ENCODE measurements around the gene WDR83.
"Not testable (repeated sequence)": the region's sequence is repeated elsewhere in the genome, so short reads cannot be mapped to it uniquely, and the experiment has no call there.

WDR83 gene

DNA sequence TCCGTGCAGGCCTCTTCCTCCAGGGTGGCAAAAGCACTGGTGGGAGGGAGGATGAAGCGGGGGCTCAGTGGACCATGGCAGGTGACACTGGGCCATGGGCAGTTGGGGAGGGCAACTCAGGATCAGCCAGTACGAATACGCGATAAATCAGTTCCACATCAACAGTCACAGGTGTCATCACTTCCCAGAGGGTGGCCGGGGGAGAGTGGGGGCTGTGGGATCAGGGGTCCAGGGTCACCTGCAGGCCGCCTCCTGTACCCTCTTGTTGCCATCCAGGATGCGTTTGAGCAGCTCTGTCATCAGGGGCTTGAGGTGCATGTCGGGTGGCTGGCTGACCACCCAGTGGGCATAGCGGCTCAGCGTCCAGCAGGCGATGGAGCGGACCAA is 39.7 kb downstream of the WDR83 start:
- TF ChIP-seq, protein P1, sequence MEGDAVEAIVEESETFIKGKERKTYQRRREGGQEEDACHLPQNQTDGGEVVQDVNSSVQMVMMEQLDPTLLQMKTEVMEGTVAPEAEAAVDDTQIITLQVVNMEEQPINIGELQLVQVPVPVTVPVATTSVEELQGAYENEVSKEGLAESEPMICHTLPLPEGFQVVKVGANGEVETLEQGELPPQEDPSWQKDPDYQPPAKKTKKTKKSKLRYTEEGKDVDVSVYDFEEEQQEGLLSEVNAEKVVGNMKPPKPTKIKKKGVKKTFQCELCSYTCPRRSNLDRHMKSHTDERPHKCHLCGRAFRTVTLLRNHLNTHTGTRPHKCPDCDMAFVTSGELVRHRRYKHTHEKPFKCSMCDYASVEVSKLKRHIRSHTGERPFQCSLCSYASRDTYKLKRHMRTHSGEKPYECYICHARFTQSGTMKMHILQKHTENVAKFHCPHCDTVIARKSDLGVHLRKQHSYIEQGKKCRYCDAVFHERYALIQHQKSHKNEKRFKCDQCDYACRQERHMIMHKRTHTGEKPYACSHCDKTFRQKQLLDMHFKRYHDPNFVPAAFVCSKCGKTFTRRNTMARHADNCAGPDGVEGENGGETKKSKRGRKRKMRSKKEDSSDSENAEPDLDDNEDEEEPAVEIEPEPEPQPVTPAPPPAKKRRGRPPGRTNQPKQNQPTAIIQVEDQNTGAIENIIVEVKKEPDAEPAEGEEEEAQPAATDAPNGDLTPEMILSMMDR (IDR thresholded peaks at IDR 0.05; ENCODE audit: extremely low read depth, missing control alignments), result no peak
- no peak for DNase-seq (ENCODE audit: low spot score)

DNA sequence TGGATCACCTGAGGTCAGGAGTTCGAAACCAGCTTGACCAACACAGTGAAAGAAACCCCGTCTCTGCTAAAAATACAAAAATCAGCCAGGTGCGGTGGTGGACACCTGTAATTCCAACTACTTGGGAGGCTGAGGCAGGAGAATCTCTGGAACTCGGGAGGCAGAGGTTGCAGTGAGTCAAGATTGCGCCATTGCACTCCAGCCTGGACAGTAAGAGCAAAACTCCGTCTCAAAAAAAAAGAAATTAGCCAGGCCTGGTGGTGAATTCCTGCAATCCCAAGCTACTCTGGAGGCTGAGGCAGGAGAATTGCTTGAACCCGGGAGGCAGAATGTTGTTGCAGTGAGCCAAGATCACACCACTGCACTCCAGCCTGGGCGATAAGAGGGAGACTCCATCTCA is 42.0 kb downstream of the WDR83 start:
- TF ChIP-seq, protein P1 (IDR thresholded peaks at IDR 0.05; ENCODE audit: extremely low read depth, missing control alignments), result no peak
- no peak for DNase-seq (ENCODE audit: low spot score)

DNA sequence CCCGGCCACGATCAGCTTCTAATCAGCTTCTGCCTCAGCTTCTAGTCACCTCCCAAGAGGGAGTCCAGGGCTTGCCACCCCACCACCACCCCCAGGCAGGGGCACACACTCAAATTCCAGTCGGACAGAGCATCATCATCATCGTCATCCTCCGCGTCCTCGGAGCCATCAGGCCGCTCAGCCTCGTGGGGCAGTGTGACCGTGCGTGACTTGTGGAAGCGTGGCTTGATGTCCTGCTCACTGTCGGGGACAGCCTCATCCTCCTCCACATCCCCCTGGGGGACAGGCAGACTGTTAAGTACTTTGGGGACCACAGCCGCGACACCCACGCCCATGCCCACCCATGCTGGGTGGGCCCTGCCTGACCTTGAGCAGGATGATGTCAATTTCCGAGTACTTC is 44.6 kb downstream of the WDR83 start:
- TF ChIP-seq, protein P1 (IDR thresholded peaks at IDR 0.05; ENCODE audit: extremely low read depth, missing control alignments), result no peak
- DNase-seq (ENCODE audit: low spot score), result no peak

DNA sequence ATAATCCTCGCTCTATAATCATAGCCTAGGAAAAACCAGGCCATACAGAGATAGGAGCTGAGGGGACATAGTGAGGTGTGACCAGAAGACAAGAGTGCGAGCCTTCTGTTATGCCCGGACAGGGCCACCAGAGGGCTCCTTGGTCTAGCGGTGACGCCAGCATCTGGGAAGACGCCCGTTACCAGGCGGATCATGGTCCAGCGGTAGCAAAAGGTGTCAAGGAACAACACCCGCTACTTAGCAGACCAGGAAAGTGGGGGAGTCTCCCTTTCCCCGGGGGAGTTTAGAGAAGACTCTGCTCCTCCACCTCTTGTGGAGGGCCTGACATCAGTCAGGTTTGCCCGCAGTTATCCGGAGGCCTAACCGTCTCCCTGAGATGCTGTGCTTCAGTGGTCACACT is 45.5 kb downstream of the WDR83 start:
- DNase-seq (ENCODE audit: low spot score), result not testable (repeated sequence)

DNA sequence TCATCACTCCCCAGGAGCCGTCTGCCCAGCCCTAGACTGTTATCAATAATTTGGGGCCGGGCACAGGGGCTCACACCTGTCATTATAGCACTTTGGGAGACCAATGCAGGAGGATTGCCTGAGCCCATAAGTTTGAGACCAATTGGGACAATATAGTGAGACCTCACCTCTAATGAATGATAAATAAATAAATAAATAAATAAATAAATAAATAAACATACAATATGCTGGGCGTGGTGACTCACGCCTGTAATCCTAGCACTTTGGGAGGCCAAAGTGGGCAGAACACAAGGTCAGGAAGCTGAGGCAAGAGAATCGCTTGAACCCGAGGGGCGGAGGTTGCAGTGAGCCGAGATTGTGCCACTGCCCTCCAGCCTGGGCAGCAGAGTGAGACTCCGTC is 46.7 kb downstream of the WDR83 start:
- not testable (repeated sequence) for DNase-seq (ENCODE audit: low spot score)

DNA sequence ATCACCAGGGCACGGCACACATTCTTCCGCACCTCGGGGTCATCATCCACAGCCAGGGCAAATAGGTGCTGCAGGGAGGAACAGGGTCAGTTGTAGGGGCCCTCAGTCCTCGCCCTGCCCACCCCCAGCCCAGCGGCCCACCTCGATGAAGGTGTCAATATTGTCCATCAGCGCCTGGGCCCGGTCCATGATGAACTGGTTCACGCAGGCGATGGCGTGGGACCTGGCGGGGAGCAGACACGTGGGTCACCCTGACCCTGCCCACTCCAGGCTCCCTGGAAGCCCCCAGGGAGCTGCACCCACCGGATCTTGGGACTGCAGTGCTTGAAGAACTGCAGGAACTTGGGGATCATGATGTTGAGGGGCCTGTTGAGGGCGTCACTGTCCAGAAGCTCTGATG is 48.5 kb downstream of the WDR83 start:
- TF ChIP-seq, protein P1 (IDR thresholded peaks at IDR 0.05; ENCODE audit: extremely low read depth, missing control alignments), result no peak

DNA sequence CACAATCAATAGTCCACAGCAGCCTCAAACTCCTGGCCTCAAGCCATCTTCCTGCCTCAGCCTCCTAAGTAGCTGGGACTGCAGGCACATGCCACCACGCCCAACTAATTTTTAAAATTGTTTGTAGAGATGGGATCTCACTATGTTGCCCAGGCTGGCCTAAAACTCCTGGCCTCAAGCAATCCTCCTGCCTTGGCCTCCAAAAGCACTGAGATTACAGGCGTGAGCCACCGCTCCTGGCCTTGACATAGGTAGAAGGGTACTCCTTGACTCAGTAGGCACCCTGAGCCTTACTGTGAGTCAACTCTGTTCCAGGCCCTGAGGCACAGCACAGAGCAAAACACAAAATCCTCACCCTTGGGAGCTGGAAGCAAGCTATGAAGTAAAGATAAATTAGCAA is 49.3 kb downstream of the WDR83 start:
- DNase-seq (ENCODE audit: low spot score), result no peak
- TF ChIP-seq, protein P1 (IDR thresholded peaks at IDR 0.05; ENCODE audit: extremely low read depth, missing control alignments), result no peak

More for the DNA sequence above, 48.5 kb downstream of the WDR83 start:
- DNase-seq (ENCODE audit: low spot score), result no peak

DNA sequence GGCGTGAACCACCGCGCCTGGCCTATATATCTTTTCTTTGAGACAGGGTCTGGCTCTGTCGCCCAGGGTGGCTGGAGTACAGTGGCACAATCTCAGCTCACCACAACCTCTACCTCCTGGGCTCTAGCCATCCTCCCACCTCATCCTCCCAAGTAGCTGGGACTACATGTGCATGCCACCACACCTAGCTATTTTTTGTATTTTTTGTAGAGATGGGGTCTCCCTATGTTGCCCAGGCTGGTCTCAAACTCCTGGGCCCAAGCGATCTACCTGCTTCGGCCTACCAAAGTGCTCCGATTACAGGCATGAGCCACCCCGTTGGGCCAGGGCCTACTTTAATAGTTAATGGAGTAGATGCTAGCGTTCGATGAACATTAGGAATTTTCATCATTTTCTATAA is 53.7 kb downstream of the WDR83 start:
- TF ChIP-seq, protein P1 (IDR thresholded peaks at IDR 0.05; ENCODE audit: extremely low read depth, missing control alignments), result no peak
- DNase-seq (ENCODE audit: low spot score), result no peak
